Muscle of back (tissue), 13 donors: ENCODE data around the gene BTRC. TPM values are rescaled to one million over a fixed set of nuclear protein-coding genes. Genes with fewer than 3 reads are reported as not detected.
"Not testable (repeated sequence)": the region's sequence is repeated elsewhere in the genome, so short reads cannot be mapped to it uniquely, and the experiment has no call there.

Experiments
- DNase-seq, 3 donors: peaks; one replicate each; pipeline versions ENCODE4 v3.0.0 to v3.0.0-alpha.2; 2013
- long read RNA-seq, 9 donors: transcript quantifications; one replicate each; lab custom pipeline, GENCODE V29; 2026
- polyA plus RNA-seq, 10 donors: library from polyadenylated mRNA; unstranded; fragments of 120-200 nt; gene quantifications; one replicate each; pipeline ENCODE4 v1.2.1, GENCODE V29; 2013; ENCODE audit not compliant: insufficient read length in 10 of 10

Gene BTRC
- polyA plus RNA-seq, result 10 to 100 TPM; 18.3 to 36.6 (median 23.1) TPM
- long read RNA-seq, donor 1, full-length matches to known transcripts, result 1 of 12 reads
- long read RNA-seq, donor 1, partial matches to known transcripts, result 11 of 12 reads
- long read RNA-seq, donor 1, other reads (novel, unspliced or antisense), result 0 of 12 reads
- long read RNA-seq, donor 2, full-length matches to known transcripts, result 6 of 6 reads
- long read RNA-seq, donor 2, partial matches to known transcripts, result 0 of 6 reads
- long read RNA-seq, donor 2, other reads (novel, unspliced or antisense), result 0 of 6 reads
- long read RNA-seq, donor 3, result 0 reads
- long read RNA-seq, donor 4, full-length matches to known transcripts, result 5 of 5 reads
- long read RNA-seq, donor 4, partial matches to known transcripts, result 0 of 5 reads
- long read RNA-seq, donor 4, other reads (novel, unspliced or antisense), result 0 of 5 reads
- long read RNA-seq, donor 5, full-length matches to known transcripts, result 1 of 1 reads
- long read RNA-seq, donor 5, partial matches to known transcripts, result 0 of 1 reads
- long read RNA-seq, donor 5, other reads (novel, unspliced or antisense), result 0 of 1 reads
- long read RNA-seq, donor 6, full-length matches to known transcripts, result 2 of 2 reads
- long read RNA-seq, donor 6, partial matches to known transcripts, result 0 of 2 reads
- long read RNA-seq, donor 6, other reads (novel, unspliced or antisense), result 0 of 2 reads
- long read RNA-seq, donor 7, full-length matches to known transcripts, result 4 of 4 reads
- long read RNA-seq, donor 7, partial matches to known transcripts, result 0 of 4 reads
- long read RNA-seq, donor 7, other reads (novel, unspliced or antisense), result 0 of 4 reads
- long read RNA-seq, donor 8, result 0 reads
- long read RNA-seq, donor 9, result 0 reads

DNA sequence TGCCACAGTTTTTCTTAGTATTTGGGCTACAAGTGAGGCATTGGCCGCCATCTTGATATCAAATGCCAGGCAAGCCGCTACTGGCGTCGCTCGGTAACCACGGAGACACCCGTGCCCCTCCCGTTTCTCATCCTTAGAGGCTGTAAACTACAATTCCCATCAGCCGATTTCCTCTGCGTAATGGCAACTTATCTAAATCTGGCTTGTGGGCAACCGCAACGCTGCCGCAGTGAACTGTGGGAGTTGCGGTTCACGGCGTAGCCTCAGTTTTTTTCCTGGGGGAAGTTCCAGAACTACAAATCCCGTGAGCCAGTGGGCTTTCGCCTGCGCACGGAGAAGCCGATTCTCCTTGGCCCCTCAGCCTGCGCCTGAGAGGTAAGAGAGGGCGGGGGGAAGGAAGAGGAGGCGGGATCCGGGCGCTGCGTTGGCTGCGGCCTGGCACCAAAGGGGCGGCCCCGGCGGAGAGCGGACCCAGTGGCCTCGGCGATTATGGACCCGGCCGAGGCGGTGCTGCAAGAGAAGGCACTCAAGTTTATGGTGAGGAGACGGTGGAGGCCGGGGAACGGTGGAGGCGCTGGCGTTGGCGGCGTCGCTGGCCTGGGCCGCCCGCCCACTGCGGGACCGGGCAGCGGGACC is at the start of gene BTRC:
TSS of gene BTRC (plus strand) at position 474 of the 636 bp plus-strand sequence. CDS start at position 490, 16 bp downstream.
- DNase-seq, result peak; percentile 99

DNA sequence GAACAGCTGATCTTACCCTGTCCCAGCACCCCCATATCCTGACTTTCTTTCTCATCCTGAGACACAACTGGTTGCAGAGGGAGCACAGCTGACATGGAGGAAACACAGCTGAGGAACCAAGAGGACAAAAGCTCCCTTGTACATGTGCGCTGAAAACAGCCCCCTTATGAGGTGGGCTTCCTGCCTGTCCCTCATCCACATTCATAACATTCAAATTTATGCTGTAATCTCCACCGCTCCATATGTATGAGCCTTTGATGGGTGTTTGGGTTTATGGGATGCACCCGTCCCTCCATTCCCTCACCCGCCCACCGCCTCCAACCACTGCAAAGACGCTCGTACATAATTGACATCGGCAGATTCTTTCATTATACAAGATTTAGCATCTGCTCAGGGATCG is 49.6 kb upstream of the BTRC start:
- no peak for DNase-seq

DNA sequence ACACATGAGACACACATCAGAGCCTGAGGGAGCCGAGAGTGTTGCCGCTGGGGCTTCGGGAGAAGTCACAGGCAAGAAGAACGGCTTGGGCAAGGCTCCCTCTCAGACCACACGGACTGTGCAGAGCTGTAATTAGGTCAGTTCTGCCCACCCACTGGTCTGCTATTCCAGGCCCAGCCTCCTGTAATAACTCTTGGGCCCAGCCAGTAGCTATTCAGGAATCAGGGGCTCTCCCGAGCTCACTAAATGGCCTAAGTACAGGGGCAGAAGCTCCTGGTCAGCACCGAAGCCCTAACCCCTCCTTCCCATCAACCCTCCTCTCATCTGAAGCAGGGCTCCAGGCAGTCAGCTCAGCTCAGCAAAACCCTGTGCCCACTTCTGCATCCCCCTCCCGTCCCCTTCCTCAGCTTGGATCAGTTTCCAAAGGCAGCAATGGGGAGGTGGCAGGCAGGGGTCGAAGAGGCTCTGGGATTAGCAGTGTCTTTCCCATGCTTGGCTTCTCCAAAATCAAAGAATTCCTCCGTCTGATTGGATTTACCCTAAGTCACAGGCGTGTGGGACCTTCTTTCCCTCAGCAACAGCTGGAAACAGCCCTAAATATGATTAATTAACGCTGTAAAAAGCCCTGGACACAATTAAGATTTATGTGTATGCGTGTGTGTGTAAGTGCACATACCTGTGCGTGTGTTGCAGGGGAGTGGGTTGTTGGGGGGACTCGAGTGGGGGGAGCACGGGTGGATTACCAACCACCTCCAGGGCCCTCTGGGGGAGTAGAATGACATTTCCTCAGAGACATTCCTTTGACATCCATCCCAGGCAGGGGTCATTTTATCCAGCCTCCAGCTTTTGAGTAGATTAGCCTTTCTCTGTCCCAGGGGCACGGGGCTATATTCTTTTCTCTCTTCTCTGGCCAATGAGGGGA is 48.4 kb upstream of the BTRC start:
- no peak for DNase-seq

DNA sequence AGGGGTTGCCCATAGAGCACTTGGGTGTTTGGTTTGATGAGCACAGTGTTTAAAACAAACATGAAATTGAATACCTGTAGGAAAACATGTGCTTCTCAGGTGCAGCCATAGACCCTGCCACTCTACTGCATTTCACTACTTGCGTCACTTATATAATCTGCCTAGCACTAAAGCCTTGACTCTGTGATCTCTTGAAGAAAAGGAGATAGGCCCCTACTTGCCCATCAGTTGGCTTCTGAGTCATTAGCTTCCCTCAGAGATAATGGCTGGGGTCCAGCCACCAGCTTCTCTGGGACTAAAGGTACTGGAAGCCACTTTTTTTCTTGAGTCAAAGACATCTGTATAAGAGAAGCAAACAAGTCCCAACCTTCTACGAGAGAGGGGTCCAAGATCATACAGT is 45.9 kb upstream of the BTRC start:
- no peak for DNase-seq

DNA sequence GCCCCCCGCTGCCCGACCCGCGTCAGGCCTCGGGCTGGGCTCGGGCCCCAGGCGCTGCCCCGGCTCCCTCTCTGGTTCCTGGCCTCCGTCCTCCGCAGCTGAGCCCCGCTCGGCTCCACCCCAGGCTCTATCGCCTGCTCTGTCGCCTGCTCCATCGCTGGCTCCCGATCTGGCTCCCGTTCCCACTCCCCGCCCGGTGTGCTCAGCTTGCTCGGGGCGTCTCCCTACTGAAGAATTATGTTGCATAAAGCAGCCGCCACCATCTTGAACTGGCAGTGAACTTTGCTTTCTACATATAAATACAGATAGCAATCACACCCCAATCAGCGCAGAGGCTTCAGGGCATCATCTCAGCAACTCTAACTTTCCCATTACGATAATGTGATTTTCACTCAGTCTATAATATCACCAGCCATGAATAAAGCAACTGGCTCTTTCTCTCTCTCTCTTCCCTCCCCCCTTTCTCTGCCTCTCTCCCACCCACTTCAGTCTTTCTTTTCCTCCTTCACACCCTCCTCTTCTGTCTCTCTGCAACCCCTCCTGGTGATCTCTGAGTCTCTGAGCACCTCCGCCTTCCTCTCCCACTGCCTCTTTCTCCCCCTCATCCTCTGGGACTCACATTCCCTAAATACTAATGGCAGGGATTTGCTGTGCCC is 43.3 kb upstream of the BTRC start:
- peak in 1 of 3 donors; percentile 51 for DNase-seq

DNA sequence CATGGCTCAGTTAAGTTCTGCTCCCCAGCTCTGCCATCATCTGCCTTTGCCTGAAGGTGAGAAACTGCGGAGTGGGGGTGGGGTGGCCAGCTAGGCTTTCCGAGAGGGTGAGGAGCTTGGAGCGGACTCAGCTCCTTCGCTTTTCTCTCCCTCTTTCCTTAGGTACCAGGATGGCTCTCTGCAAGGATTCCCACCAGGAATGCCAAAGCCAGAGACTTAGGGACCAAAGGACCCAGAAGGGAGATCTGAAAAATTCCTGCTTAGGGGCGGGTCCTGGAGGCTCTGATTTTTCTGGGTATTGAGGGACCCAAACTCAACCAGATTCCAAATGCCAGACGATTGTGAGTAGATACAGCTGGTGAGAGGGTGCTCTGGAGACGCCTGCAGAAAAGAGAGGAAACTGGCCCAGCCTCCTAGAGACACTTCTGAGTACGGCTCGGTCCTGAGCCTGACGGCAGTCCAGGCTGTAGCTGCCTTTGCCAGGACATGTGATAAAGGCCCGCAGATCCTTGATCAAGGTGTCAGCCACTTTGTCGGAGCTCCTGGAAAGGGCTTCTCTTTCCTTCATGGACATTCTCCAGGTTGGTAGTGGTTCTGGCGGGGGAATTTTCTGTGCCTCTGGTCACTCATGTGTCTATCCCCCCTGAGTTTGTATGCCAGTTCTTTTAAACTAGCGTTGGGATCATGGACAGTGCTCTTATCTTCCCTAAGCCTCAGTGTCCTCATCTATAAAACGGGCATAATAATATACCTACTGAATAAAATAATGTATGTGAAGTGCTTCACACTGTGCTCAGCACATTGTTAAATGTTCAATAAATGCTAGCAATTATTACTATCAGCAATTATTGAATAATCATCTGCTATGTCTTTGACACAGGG is 42.5 kb upstream of the BTRC start:
- DNase-seq, result no peak

- DNase-seq, result no peak
Measured at GRCh38 chr10:101319241-101319915, 34.6 kb upstream of the BTRC start.

- DNase-seq, result no peak
Measured at GRCh38 chr10:101321073-101321472, 32.9 kb upstream of the BTRC start.

DNA sequence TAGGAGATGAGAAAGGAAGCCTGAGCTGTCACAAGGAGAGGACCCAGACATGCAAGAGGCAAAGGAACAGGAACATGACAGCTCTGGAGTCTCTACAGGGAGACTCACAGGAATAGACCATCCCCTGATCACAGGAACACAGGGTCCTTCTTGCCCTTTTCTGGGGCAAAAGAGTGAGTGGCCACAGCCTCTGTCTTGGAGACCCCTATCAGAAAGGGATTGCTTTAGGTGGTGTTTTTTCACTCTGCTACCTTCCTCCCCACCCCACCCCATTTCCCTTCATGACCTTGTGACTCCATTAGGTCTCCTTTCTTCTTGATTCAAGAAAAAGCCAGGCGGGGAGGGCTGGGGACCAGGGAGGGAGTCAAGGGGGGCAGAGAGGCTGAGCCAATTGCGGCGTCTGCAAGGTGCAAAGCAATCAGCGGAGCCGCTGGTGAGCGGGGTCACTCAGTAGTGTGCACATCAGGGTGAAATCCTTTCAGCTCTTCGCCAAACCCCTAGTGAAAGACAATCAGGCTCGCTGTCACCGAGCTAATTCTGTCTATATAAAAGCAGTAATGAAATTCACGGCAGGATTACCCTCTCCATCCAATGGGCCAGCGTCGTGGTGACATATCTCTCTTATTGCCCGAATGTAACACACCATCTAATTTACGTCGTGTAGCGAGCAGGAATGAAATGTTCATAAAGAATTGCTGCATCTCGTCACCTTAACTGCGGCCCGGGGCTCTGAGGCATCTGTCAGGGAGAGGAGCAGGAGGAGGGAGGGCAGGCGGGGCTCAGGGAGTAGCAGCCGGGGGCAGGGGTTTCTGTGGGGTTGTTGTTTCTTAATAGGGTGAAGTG is 31.5 kb upstream of the BTRC start:
- no peak for DNase-seq

DNA sequence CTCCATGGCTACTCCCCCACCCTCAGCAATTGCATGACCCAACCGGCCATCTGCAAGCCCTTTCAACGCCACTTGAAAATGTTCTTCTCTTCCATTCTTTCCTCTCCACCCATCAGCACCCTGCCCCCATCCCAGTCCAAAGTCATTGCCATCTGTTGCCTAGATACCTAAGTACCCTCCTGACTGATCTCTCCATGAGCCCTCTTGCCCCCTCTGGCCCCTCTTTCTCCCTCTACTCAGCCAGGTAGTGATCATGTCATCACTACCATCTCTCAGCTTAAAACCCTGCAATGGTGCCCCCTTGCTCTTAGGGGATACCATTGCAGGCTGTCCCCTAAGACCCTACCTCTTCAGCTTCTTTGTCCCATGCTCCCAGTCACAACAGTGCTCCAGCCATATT is 30.5 kb upstream of the BTRC start:
- DNase-seq, result no peak

DNA sequence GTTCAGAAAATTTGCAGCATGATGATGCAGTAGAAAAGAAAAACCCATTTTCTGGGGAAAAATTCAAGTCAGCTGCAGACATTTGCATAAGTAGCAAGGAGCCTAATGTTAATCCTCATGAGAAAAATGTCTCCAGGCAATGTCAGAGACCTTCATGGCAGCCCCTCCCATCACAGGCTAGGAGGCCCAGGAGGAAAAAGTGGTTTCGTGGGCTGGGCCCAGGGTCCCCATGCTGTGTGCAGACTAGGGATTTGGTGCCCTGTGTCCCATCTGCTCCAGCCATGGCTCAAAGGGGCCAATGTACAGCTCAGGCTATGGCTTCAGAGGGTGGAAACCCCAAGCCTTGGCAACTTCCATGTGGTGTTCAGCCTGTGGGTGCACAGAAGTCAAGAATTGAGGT is 26.5 kb upstream of the BTRC start:
- not testable (repeated sequence) for DNase-seq

GRCh38 chr10:101329341-101330032 is 24.5 kb upstream of the BTRC start:
- DNase-seq, result no peak

DNA sequence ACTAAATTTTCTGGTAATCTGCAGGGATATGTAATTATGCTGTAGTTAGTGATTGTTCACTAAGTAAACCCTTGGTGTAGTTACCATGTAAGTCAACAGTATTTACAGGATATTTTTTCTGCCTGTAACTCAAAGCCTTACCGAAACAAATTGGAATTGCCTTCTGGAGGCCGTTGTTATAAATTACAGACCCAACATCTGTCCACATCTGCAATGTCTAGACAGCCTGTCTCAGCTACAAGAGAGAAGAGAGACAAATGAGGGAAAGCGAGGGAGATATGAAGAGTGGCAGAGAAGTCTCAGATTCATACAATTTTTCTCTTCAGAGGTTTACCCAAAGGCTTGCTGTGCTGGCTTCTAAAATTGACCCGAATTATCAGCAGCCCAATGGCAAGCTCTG is 23.7 kb upstream of the BTRC start:
- no peak for DNase-seq

DNA sequence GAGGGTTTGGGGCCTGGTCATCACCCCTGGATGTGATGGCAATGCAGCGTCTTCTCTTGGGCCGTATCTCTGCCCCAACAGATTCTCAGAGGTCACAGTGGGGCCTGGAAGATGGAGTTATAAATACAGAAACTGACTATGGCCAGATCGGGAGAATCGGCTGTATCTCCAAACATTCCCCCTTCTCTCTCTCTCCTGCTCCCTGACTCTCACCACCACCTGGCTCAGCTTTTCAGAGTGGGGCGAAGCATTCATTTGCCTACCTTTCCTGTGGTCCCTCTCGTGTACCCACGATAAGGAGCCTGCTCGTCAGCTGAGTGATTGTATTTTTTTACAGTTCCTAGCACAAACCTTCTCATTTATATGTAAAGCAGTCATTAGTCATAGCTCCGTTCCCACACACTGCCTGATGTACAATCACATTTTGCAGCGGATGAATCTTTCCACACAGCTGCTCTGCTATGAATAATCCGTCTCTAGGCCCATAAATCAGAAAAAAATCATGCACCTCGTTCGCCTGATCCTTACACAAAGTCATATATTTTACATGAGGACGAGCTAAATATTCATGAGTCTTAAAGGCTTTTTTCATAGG is 23.2 kb upstream of the BTRC start:
- no peak for DNase-seq

- DNase-seq, result no peak
Measured at GRCh38 chr10:101331956-101332355, 22.0 kb upstream of the BTRC start.

- DNase-seq, result not testable (repeated sequence)
Measured at GRCh38 chr10:101334259-101334658, 19.7 kb upstream of the BTRC start.

GRCh38 chr10:101336382-101336781 is 17.6 kb upstream of the BTRC start:
- no peak for DNase-seq
